Colonic mucosa (tissue), 4 donors: ENCODE results near the gene TBC1D21. TPM values are rescaled to one million over a fixed set of nuclear protein-coding genes. Genes with fewer than 3 reads are reported as not detected.
A peak's percentile ranks its signal among the peaks of the same experiment; 100 is the strongest.

ENCODE experiments used
- DNase-seq: peaks from one replicate; pipeline ENCODE4 v3.0.0-alpha.2; 2020
- H3K27ac ChIP-seq: fragments of 200-600 bp; one replicate; pipeline ENCODE4 v1.8.0; 2021
- H3K27me3 ChIP-seq: fragments of 200-600 bp; one replicate; pipeline ENCODE4 v1.8.0; 2021
- H3K36me3 ChIP-seq: fragments of 200-600 bp; one replicate; pipeline ENCODE4 v1.8.0; 2021
- H3K4me1 ChIP-seq: fragments of 200-600 bp; one replicate; pipeline ENCODE4 v1.8.0; 2021; ENCODE audit warnings: mild to moderate bottlenecking
- H3K4me3 ChIP-seq: fragments of 200-600 bp; one replicate; pipeline ENCODE4 v1.8.0; 2021
- H3K9ac ChIP-seq, 2 donors: one replicate each; pipeline ENCODE4 v1.7.0; 2013; ENCODE audit warnings: control low read depth in 2 of 2, low read depth in 2 of 2, low read length in 2 of 2
- H3K9me3 ChIP-seq: fragments of 200-600 bp; one replicate; pipeline ENCODE4 v1.8.0; 2021
- CTCF ChIP-seq: fragments of 200-600 bp; IDR thresholded peaks from one replicate; pipeline ENCODE4 v1.8.0; 2022; ENCODE audit warnings: antibody characterized with exemption, mild to moderate bottlenecking
- intact Hi-C: fragments of 100-400 bp; cut with DNase I; formaldehyde crosslinking; loops from one replicate; pipeline ENCODE4 v1.14.1; 2022
- total RNA-seq, 2 donors: library from RNA; stranded (reverse); fragmentation: NEBNext Ultra II Directional in 1 of 2; extraction: Animal tissue kit (Norgen Biotek cat#: 25700) in 1 of 2; gene quantifications; one replicate each; pipeline ENCODE4 v1.2.1, GENCODE V29; 2021
- donor health status: healthy.
- donor health status: DM: no; HTN: no; CAD: no.
- donor health status: DM: no; HTN: no; CAD: no.

Gene TBC1D21
- total RNA-seq, 2 donors from 2014 or later = not detected

GRCh38 chr15:73922186-73923151, 49.1 kb downstream of the TBC1D21 start:
- Histone ChIP-seq H3K27me3 (no peaks in the 10 kb centered on the region), H3K4me3 (no peak overlapping the region), H3K9me3 (no peaks in the 10 kb centered on the region), H3K27ac (no peak overlapping the region), H3K9ac (no peak overlapping the region), H3K4me1 (no peaks in the 10 kb centered on the region), H3K36me3 (no peaks in the 10 kb centered on the region)
- TF ChIP-seq CTCF = no peak
- intact Hi-C loops = no loop called here
- no peak for DNase-seq

- no peaks in the 10 kb centered on the region for H3K9me3 ChIP-seq
- no peak overlapping the region for H3K9ac ChIP-seq
- intact Hi-C loops = no loop called here
- H3K27ac ChIP-seq = no peak overlapping the region
- no peaks in the 10 kb centered on the region for H3K27me3 ChIP-seq
- no peak for TF ChIP-seq CTCF
- no peak overlapping the region for H3K4me3 ChIP-seq
- no peaks in the 10 kb centered on the region for H3K4me1 ChIP-seq
- no peaks in the 10 kb centered on the region for H3K36me3 ChIP-seq
- DNase-seq = no peak
These were observed 49.8 kb downstream of the TBC1D21 start for GRCh38 chr15:73923156-73923487.

GRCh38 chr15:73923488-73924164, 50.3 kb downstream of the TBC1D21 start:
- intact Hi-C loops = no loop called here
- Histone ChIP-seq H3K9ac (no peak overlapping the region), H3K27me3 (no peaks in the 10 kb centered on the region), H3K4me1 (no peaks in the 10 kb centered on the region), H3K36me3 (no peaks in the 10 kb centered on the region), H3K9me3 (no peaks in the 10 kb centered on the region), H3K4me3 (no peak overlapping the region), H3K27ac (peak overlapping the region; percentile 71)
- TF ChIP-seq CTCF = no peak
- no peak for DNase-seq

- intact Hi-C loops = no loop called here
- Histone ChIP-seq H3K27me3 (no peaks in the 10 kb centered on the region), H3K9me3 (no peaks in the 10 kb centered on the region), H3K4me1 (no peaks in the 10 kb centered on the region), H3K4me3 (no peak overlapping the region), H3K36me3 (no peaks in the 10 kb centered on the region), H3K9ac (peak overlapping the region; percentile 3 to 14), H3K27ac (peak overlapping the region; percentile 71)
- no peak for TF ChIP-seq CTCF
- DNase-seq = no peak
These were observed 51.0 kb downstream of the TBC1D21 start for GRCh38 chr15:73924171-73924921.

- DNase-seq = no peak
- no peaks in the 10 kb centered on the region for H3K36me3 ChIP-seq
- H3K9me3 ChIP-seq = no peaks in the 10 kb centered on the region
- H3K9ac ChIP-seq = peak overlapping the region; percentile 58 to 61
- H3K4me1 ChIP-seq = no peaks in the 10 kb centered on the region
- no peak overlapping the region for H3K4me3 ChIP-seq
- peak overlapping the region; percentile 14 for H3K27ac ChIP-seq
- intact Hi-C loops = no loop called here
- H3K27me3 ChIP-seq = no peaks in the 10 kb centered on the region
- TF ChIP-seq CTCF = no peak
These were observed 52.5 kb downstream of the TBC1D21 start for GRCh38 chr15:73925848-73926218.
